GM12872 (cell line): ENCODE data around the gene ITGB1BP1.
A peak's percentile ranks its signal among the peaks of the same experiment; 100 is the strongest.

Experiments used
- CTCF ChIP-seq: IDR thresholded peaks from 3 replicates; pipeline ENCODE4 v1.5.1; 2011; ENCODE audit warnings: low read depth, mild to moderate bottlenecking, low read length, moderate library complexity; ENCODE audit not compliant: insufficient read depth

ITGB1BP1 gene

DNA sequence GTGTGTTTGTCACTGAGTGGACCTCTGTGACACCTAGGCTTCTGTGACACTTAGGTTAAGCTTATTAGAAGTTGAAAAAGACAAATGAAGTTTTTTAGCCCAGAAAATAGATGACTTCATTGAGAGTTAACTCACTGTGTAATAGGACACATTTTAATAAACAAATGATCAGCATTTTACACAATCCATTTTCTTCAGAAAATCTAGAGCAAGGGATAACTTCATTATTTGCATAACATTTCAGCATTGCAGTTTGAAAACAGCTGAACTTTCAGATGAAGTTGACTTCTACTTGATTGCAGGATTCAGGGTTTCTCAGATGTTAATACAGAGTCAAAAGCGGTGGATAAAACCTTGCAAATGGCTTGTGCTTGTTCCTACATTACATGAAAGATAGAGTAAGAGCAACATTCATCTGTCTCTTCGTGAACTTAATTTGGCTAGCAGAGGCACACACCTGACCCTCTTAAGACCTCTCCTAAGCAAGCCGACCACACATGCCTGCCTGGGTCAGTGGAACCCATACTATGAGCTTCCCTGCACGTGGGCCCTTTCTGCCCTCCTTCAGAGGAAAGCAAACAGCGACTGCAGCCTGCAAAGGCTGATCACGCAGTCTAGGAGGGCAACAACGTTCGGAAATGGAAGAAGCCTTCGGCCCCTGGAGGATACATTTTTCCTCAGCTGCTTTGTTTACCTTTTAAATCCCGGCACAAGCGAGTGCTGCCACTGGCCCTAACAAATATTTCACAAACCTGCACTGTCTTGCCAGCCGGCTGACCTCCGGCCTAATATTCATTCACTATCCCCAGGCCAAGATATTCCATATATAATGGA, 16.6 kb downstream of the ITGB1BP1 start:
- no peak for TF ChIP-seq CTCF

GRCh38 chr2:9405636-9406035, 17.7 kb downstream of the ITGB1BP1 start:
- no peak for TF ChIP-seq CTCF

- no peak for TF ChIP-seq CTCF
Measured at GRCh38 chr2:9404451-9404850, 18.9 kb downstream of the ITGB1BP1 start.

DNA sequence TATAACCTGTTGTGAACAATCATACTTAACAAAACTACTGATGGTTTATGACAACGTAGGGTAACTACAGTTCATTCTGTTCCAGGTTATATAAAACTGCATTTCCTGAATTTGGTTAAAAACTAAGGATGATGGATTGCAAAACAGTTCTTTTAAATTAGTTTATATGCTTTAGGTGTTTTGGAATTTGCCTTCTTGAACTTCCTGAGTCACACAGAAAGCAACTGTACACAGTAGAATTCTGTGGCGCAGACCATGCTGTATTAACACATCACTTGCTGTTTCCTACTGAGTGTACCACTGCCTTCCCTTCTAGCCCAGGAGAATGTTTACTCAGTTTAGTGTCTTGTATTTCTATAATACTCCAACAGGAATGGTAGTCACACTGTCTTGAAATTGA, 19.4 kb downstream of the ITGB1BP1 start:
- no peak for TF ChIP-seq CTCF

DNA sequence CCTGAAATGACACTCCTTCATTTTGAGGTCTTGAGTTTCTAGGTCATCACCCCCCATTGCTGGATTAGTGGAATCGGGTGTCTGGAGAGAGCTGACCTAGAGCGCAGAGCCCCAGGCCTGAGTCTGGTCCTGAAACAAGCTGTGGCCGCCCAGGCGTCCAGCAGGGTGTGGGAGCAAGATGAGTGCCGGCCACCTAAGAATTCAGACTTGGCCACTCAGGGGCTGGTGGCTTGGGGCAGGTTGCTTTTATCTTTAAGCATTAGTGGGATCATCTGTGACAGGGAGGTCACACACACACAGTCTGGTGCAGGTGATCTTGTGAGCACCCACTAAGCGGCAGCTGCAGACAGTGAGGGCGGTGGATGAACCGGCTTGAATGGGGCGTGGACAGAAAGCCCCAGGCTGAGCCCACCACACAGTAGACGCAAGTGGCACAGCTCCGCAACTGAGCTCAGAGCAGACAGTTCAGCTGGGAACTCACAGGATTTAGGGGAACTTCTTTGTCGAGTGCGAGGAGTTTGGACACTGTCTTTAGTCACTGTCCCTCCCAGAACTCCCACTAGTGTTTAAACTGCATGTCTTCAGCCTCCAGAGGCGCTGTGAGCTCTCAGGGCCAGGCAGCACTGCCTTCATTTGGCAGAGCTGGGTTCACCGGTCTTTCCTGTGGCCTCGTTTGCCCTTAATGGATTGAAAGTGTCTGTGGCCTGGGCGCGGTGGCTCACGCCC, 21.5 kb downstream of the ITGB1BP1 start:
- TF ChIP-seq CTCF = 0 out of 3 replicates have a peak, but pooled peaks have one; percentile 3

GRCh38 chr2:9401059-9401547, 22.2 kb downstream of the ITGB1BP1 start:
- TF ChIP-seq CTCF = no peak

GRCh38 chr2:9400268-9401058, 22.9 kb downstream of the ITGB1BP1 start:
- TF ChIP-seq CTCF = no peak
